ENCODE results near the gene CORO2B.

DNA sequence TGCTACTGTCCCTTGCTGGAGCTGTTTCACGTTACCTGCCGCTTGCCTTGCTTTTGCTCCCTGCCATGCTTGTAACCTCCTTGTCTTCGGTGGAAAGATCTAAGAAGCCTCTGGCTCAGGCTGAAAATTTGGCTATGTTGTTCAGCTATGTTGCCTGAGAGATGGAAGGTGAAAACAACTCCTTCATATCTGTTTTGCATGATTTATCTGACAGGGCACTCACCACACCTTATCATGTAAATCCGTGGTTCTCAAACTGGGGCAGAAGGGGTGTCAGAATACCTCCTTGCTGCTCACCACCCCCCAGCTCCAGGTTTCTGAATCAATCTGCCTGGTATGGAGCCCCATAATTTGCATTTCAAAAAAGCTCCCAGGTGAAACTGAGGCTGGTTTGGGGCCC is 6.5 kb upstream of the CORO2B start:
- no peak for TF ChIP-seq EP300 (IDR thresholded peaks at IDR 0.05)
- TF ChIP-seq, protein P1, sequence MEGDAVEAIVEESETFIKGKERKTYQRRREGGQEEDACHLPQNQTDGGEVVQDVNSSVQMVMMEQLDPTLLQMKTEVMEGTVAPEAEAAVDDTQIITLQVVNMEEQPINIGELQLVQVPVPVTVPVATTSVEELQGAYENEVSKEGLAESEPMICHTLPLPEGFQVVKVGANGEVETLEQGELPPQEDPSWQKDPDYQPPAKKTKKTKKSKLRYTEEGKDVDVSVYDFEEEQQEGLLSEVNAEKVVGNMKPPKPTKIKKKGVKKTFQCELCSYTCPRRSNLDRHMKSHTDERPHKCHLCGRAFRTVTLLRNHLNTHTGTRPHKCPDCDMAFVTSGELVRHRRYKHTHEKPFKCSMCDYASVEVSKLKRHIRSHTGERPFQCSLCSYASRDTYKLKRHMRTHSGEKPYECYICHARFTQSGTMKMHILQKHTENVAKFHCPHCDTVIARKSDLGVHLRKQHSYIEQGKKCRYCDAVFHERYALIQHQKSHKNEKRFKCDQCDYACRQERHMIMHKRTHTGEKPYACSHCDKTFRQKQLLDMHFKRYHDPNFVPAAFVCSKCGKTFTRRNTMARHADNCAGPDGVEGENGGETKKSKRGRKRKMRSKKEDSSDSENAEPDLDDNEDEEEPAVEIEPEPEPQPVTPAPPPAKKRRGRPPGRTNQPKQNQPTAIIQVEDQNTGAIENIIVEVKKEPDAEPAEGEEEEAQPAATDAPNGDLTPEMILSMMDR (IDR thresholded peaks at IDR 0.05): no peak
